ENCODE results near the gene CLINT1. TPM values are rescaled to one million over a fixed set of nuclear protein-coding genes. Genes with fewer than 3 reads are reported as not detected.

CLINT1 gene
- total RNA-seq = 100 to 1,000 TPM in 2 of 4 donors, 10 to 100 TPM in 2; 69.1 to 103 (median 88.6) TPM

GRCh38 chr5:157858527-157859226 lies at the start of gene CLINT1:
CLINT1 (minus strand) TSS chr5:157859145; CDS start chr5:157858970, 175 bp downstream.
- 0% methylated on average over 6 of the region's 59 CpGs; no CpG with 5 or more reads in 1 of the 2 donors for WGBS, 2 donors (ENCODE audit: low coverage in 1 of 2)
- ATAC-seq = peak; percentile 99
- Histone ChIP-seq H3K27me3 (no peaks in the 10 kb centered on the region), H3K27ac (peak within 1 kb of the TSS; percentile 76 to 93 (median 90)), H3K9me3 (no peaks in the 10 kb centered on the region), H3K36me3 (no peaks in the 10 kb centered on the region), H3K4me3 (peak within 1 kb of the TSS; percentile 94 to 99), H3K4me1 (peaks cover 0 to 41% (median 15%) of the 10 kb centered on the region in 3 donors)
- peak; percentile 79 for TF ChIP-seq POLR2AphosphoS5 (IDR thresholded peaks at IDR 0.05)
- no peak for TF ChIP-seq EP300 (IDR thresholded peaks at IDR 0.05)
- peak; percentile 62 for TF ChIP-seq POLR2A (IDR thresholded peaks at IDR 0.05)
- TF ChIP-seq, protein P1, sequence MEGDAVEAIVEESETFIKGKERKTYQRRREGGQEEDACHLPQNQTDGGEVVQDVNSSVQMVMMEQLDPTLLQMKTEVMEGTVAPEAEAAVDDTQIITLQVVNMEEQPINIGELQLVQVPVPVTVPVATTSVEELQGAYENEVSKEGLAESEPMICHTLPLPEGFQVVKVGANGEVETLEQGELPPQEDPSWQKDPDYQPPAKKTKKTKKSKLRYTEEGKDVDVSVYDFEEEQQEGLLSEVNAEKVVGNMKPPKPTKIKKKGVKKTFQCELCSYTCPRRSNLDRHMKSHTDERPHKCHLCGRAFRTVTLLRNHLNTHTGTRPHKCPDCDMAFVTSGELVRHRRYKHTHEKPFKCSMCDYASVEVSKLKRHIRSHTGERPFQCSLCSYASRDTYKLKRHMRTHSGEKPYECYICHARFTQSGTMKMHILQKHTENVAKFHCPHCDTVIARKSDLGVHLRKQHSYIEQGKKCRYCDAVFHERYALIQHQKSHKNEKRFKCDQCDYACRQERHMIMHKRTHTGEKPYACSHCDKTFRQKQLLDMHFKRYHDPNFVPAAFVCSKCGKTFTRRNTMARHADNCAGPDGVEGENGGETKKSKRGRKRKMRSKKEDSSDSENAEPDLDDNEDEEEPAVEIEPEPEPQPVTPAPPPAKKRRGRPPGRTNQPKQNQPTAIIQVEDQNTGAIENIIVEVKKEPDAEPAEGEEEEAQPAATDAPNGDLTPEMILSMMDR (IDR thresholded peaks at IDR 0.05) = peak in 1 of 4 experiments; percentile 20

- 100% methylated on average over 1 of the region's 1 CpG for WGBS, 2 donors (ENCODE audit: low coverage in 1 of 2)
- ATAC-seq = no peak
- Histone ChIP-seq H3K4me1 (peaks cover 0 to 1% (median 0%) of the 10 kb centered on the region in 3 donors), H3K27ac (no peak overlapping the region), H3K9me3 (no peaks in the 10 kb centered on the region), H3K36me3 (no peaks in the 10 kb centered on the region), H3K27me3 (no peaks in the 10 kb centered on the region), H3K4me3 (no peak overlapping the region)
- no peak for TF ChIP-seq EP300 (IDR thresholded peaks at IDR 0.05)
- TF ChIP-seq POLR2A (IDR thresholded peaks at IDR 0.05) = no peak
- TF ChIP-seq POLR2AphosphoS5 (IDR thresholded peaks at IDR 0.05) = no peak
- TF ChIP-seq, protein P1 (IDR thresholded peaks at IDR 0.05) = no peak
Measured at GRCh38 chr5:157908459-157908858, 49.5 kb upstream of the CLINT1 start.

DNA sequence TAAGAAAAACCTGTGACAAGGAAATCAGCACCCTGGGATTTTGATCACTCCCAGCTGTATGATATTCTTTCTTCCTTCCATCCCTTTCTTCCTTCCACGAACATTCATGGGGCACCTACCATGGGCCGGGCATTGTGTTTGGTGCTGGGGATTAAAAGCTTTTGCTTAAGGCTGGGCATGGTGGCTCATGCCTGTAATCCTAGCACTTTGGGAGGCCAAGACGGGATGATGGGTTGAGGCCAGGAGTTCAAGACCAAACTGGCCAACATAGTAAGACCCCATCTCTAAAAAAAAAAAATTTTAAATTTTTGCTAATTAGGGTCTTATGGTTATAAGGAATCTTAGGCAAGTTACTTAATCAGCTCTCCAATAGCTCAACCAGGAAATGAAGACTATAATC lies 48.5 kb upstream of the CLINT1 start:
- no peaks in the 10 kb centered on the region for H3K36me3 ChIP-seq
- peaks cover 0 to 11% (median 0%) of the 10 kb centered on the region in 3 donors for H3K4me1 ChIP-seq
- no peaks in the 10 kb centered on the region for H3K27me3 ChIP-seq
- TF ChIP-seq EP300 (IDR thresholded peaks at IDR 0.05) (no peak), POLR2AphosphoS5 (IDR thresholded peaks at IDR 0.05) (no peak), POLR2A (IDR thresholded peaks at IDR 0.05) (no peak)
- TF ChIP-seq, protein P1 (IDR thresholded peaks at IDR 0.05) = no peak
- H3K27ac ChIP-seq = no peak overlapping the region
- no peaks in the 10 kb centered on the region for H3K9me3 ChIP-seq
- no peak overlapping the region for H3K4me3 ChIP-seq
- WGBS, 2 donors (ENCODE audit: low coverage in 1 of 2) = 88 to 100% methylated on average over 1 to 3 of the region's 3 CpGs
- ATAC-seq = no peak

- WGBS, 2 donors (ENCODE audit: low coverage in 1 of 2) = 30 to 67% methylated on average over 1 of the region's 2 CpGs
- Histone ChIP-seq H3K9me3 (no peaks in the 10 kb centered on the region), H3K36me3 (no peaks in the 10 kb centered on the region), H3K4me1 (peaks cover 0 to 14% (median 8%) of the 10 kb centered on the region in 3 donors), H3K27me3 (no peaks in the 10 kb centered on the region), H3K4me3 (no peak overlapping the region), H3K27ac (peak overlapping the region; percentile 51 to 74 (median 68))
- no peak for ATAC-seq
- TF ChIP-seq POLR2A (IDR thresholded peaks at IDR 0.05) (no peak), POLR2AphosphoS5 (IDR thresholded peaks at IDR 0.05) (no peak), EP300 (IDR thresholded peaks at IDR 0.05) (no peak)
- TF ChIP-seq, protein P1 (IDR thresholded peaks at IDR 0.05) = no peak
Measured at GRCh38 chr5:157903117-157903450, 44.1 kb upstream of the CLINT1 start.
